Upper lobe of left lung (tissue), 6 donors: Measurements from ENCODE around the gene WWC1. TPM values are rescaled to one million over a fixed set of nuclear protein-coding genes. Genes with fewer than 3 reads are reported as not detected.

Source experiments
- ATAC-seq, 2 donors: fragments of 200-7000 bp; cut with Tn5 transposase; one replicate each; pipeline ENCODE4 v1.9.1; 2022; ENCODE audit warnings: mild to moderate bottlenecking in 2 of 2, moderate library complexity in 2 of 2; ENCODE audit not compliant: low FRiP score in 2 of 2
- DNase-seq, 2 donors: peaks; one replicate each; pipeline ENCODE4 v3.0.0-alpha.2; 2019 to 2020
- H3K27ac ChIP-seq, 4 donors: fragments of 200-600 bp; sonication (generic); one replicate each; pipeline ENCODE4 v1.5.1; 2016 to 2019
- H3K27me3 ChIP-seq, 4 donors: fragments of 200-600 bp; sonication (generic); one replicate each; pipeline ENCODE4 v1.5.1; 2017 to 2019
- H3K36me3 ChIP-seq, 4 donors: fragments of 200-600 bp; sonication (generic); one replicate each; pipeline ENCODE4 v1.5.1; 2016 to 2019
- H3K4me1 ChIP-seq, 4 donors: fragments of 200-600 bp; sonication (generic); one replicate each; pipeline ENCODE4 v1.5.1; 2018 to 2019
- H3K4me3 ChIP-seq, 4 donors: fragments of 200-600 bp; sonication (generic); one replicate each; pipeline ENCODE4 v1.5.1; 2017 to 2019; ENCODE audit warnings: mild to moderate bottlenecking in 2 of 4, moderate library complexity in 1 of 4
- H3K9me3 ChIP-seq, 4 donors: fragments of 200-600 bp; sonication (generic); one replicate each; pipeline ENCODE4 v1.5.1; 2018 to 2019
- EP300 ChIP-seq, 4 donors: sonication (generic); formaldehyde crosslinking; IDR thresholded peaks; one replicate each; pipeline ENCODE4 v1.5.1; 2017; ENCODE audit warnings: antibody characterized with exemption in 4 of 4, control low read depth in 2 of 4
- POLR2A ChIP-seq, 4 donors: fragments of 450-650 bp; IDR thresholded peaks; one replicate each; pipeline ENCODE4 v1.5.1; 2016 to 2017; ENCODE audit warnings: antibody characterized with exemption in 4 of 4, mild to moderate bottlenecking in 2 of 4
- POLR2AphosphoS5 ChIP-seq, 2 donors: sonication (generic); formaldehyde crosslinking; IDR thresholded peaks; one replicate each; pipeline ENCODE4 v1.5.1; 2017; ENCODE audit warnings: antibody characterized with exemption in 2 of 2
- WGBS, 2 donors: methylation state at CpG; one replicate each; pipeline ENCODE4 v1.1.5; 2017 to 2018; 5-methylcytosine and 5-hydroxymethylcytosine counted together
- total RNA-seq, 6 donors: library from RNA; depleted of rRNA in 4 of 6; stranded (reverse); fragments of >200 nt in 4 of 6; gene quantifications; one replicate each; pipeline versions ENCODE4 v1.1.0 to v1.2.1, GENCODE V29; 2016 to 2021
- TF ChIP-seq, protein P1 (sequence below), 6 experiments: fragments of 450-650 bp in 4 of 6; fragments of 200-600 bp in 2 of 6; sonication (generic) in 2 of 6; IDR thresholded peaks; one replicate each; pipeline ENCODE4 v1.5.1; 2016 to 2019; ENCODE audit warnings: antibody characterized with exemption in 6 of 6
- donor health status: DM: no; HTN: no; CAD: no; lungs with moderate emphysema.
- donor health status: DM: no; HTN: yes; CAD: no; lungs with severe emphysema.

Gene WWC1
- total RNA-seq, 6 donors from 2014 or later = 64.9 to 99.1 (median 86.4) TPM

DNA sequence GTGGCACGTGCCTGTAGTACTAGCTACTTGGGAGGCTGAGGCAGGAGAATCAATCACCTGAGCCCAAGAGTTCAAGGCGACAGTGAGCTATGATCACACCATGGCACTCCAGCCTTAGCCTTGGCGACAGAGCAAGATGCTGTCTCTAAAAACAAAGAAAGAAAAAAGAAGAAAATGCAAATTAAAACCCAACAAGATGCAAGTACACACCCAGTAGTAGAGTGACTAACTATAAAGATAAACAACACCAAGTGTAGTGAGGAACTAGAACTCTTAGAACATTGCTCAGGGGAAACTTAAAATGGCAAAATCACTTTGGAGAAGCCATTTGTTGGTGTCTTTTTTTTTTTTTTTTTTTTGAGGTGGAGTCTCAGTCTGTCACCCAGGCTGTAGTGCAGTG is 160.1 kb downstream of the WWC1 start:
- Histone ChIP-seq H3K4me1 (no peaks in the 10 kb centered on the region), H3K4me3 (no peak overlapping the region), H3K27ac (no peak overlapping the region), H3K27me3 (no peaks in the 10 kb centered on the region), H3K9me3 (no peaks in the 10 kb centered on the region), H3K36me3 (peaks cover 0 to 22% (median 10%) of the 10 kb centered on the region in 4 donors)
- no peak for TF ChIP-seq POLR2A (IDR thresholded peaks at IDR 0.05)
- TF ChIP-seq EP300 (IDR thresholded peaks at IDR 0.05) = no peak
- TF ChIP-seq, protein P1, sequence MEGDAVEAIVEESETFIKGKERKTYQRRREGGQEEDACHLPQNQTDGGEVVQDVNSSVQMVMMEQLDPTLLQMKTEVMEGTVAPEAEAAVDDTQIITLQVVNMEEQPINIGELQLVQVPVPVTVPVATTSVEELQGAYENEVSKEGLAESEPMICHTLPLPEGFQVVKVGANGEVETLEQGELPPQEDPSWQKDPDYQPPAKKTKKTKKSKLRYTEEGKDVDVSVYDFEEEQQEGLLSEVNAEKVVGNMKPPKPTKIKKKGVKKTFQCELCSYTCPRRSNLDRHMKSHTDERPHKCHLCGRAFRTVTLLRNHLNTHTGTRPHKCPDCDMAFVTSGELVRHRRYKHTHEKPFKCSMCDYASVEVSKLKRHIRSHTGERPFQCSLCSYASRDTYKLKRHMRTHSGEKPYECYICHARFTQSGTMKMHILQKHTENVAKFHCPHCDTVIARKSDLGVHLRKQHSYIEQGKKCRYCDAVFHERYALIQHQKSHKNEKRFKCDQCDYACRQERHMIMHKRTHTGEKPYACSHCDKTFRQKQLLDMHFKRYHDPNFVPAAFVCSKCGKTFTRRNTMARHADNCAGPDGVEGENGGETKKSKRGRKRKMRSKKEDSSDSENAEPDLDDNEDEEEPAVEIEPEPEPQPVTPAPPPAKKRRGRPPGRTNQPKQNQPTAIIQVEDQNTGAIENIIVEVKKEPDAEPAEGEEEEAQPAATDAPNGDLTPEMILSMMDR (IDR thresholded peaks at IDR 0.05) = no peak
- no peak for TF ChIP-seq POLR2AphosphoS5 (IDR thresholded peaks at IDR 0.05)
- DNase-seq (no peak), ATAC-seq (no peak)
- WGBS, 2 donors = 84 to 92% methylated on average over 3 of the region's 3 CpGs

DNA sequence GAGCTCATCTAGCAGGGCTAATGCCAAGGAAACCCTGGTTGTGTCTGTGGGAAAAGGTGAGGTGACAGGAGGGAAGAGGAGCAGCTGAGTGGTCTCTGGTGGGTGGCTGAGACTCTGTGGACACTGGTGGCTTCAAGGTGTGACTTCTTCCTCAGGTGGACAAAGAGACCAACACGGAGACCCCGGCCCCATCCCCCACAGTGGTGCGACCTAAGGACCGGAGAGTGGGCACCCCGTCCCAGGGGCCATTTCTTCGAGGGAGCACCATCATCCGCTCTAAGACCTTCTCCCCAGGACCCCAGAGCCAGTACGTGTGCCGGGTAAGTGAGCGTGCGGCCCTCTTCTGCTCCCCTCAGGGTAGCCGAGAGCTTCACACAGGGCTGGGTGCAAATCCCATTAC is 163.8 kb downstream of the WWC1 start:
- DNase-seq (no peak), ATAC-seq (no peak)
- TF ChIP-seq POLR2AphosphoS5 (IDR thresholded peaks at IDR 0.05) (no peak), POLR2A (IDR thresholded peaks at IDR 0.05) (no peak), EP300 (IDR thresholded peaks at IDR 0.05) (no peak)
- TF ChIP-seq, protein P1 (IDR thresholded peaks at IDR 0.05) = no peak
- H3K27ac ChIP-seq = no peak overlapping the region
- no peaks in the 10 kb centered on the region for H3K27me3 ChIP-seq
- 90 to 93% methylated on average over 6 to 12 of the region's 12 CpGs for WGBS, 2 donors
- no peaks in the 10 kb centered on the region for H3K9me3 ChIP-seq
- H3K36me3 ChIP-seq = peaks cover 0 to 35% (median 16%) of the 10 kb centered on the region in 4 donors
- H3K4me1 ChIP-seq = no peaks in the 10 kb centered on the region
- no peak overlapping the region for H3K4me3 ChIP-seq

DNA sequence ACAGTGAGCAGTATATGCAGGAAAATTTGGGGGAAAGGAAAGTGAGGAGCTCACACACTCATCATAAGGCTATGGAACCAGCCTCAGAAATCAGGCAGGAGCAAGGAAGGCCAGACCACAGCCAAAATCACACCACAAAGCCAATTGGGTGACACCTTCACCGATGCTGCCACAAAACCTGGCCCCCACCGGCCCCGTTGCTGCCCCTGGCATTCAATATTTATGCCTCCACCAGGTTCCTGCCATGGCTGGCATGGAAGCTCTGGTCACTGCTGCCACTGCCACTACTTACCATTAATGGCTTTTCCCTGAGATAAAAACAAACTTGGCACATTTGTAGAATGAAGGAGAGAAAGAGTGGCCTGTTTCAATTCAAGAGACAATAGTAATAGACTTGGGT is 166.1 kb downstream of the WWC1 start:
- no peak for DNase-seq
- WGBS, 2 donors = 93 to 94% methylated on average over 3 of the region's 3 CpGs
- ATAC-seq = no peak
- Histone ChIP-seq H3K9me3 (no peaks in the 10 kb centered on the region), H3K27ac (no peak overlapping the region), H3K4me3 (no peak overlapping the region), H3K27me3 (no peaks in the 10 kb centered on the region), H3K36me3 (peaks cover 0 to 32% (median 19%) of the 10 kb centered on the region in 4 donors), H3K4me1 (no peaks in the 10 kb centered on the region)
- TF ChIP-seq EP300 (IDR thresholded peaks at IDR 0.05) = no peak

DNA sequence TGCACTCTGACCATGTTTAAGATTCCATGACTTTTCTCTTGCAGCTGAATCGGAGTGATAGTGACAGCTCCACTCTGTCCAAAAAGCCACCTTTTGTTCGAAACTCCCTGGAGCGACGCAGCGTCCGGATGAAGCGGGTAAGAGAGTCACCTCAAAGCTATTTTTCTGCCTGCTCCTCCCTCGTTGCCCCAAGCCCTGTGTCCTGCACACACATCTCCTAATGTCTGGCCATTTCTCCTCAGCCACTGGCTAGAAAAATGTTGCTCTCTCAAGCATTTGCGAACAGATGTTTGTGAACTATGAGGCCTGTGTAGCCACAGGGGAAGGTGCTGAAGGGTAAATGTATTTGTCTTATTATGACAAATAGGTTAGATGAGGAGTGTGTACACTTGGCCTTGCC is 169.2 kb downstream of the WWC1 start:
- H3K4me3 ChIP-seq = no peak overlapping the region
- ATAC-seq (no peak), DNase-seq (no peak)
- 91 to 93% methylated on average over 9 of the region's 9 CpGs for whole genome bisulfite sequencing, 2 donors
- H3K27me3 ChIP-seq = no peaks in the 10 kb centered on the region
- no peak overlapping the region for H3K27ac ChIP-seq
- no peaks in the 10 kb centered on the region for H3K4me1 ChIP-seq
- TF ChIP-seq POLR2A (IDR thresholded peaks at IDR 0.05) (no peak), EP300 (IDR thresholded peaks at IDR 0.05) (no peak), POLR2AphosphoS5 (IDR thresholded peaks at IDR 0.05) (no peak)
- TF ChIP-seq, protein P1 (IDR thresholded peaks at IDR 0.05) = no peak
- H3K36me3 ChIP-seq = peaks cover 0 to 28% (median 10%) of the 10 kb centered on the region in 4 donors
- no peaks in the 10 kb centered on the region for H3K9me3 ChIP-seq

DNA sequence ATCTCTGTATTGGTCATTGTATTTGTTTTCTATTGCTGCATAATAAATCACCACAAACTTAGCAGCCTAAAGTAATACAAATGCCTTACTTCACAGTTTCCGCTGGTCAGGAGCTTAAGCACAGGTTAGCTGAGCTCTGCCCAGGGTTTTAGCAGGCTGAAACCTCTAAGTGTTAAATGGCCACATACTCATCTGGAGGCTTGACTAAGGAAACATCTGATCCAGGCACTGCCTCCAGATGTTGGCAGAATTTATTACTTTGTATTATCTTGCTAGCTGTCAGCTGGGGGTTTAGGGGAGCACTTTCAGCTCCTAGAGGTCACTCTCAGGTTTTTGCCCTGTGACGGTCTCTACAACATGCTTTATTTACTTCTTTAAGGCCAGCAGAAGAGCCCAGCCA is 171.6 kb downstream of the WWC1 start:
- WGBS, 2 donors = 97% methylated on average over 2 of the region's 2 CpGs
- TF ChIP-seq POLR2AphosphoS5 (IDR thresholded peaks at IDR 0.05) (no peak), EP300 (IDR thresholded peaks at IDR 0.05) (no peak), POLR2A (IDR thresholded peaks at IDR 0.05) (no peak)
- Histone ChIP-seq H3K36me3 (peaks cover 0 to 23% (median 9%) of the 10 kb centered on the region in 4 donors), H3K27ac (no peak overlapping the region), H3K27me3 (no peaks in the 10 kb centered on the region), H3K4me3 (no peak overlapping the region), H3K9me3 (no peaks in the 10 kb centered on the region), H3K4me1 (no peaks in the 10 kb centered on the region)
- DNase-seq = no peak
- ATAC-seq = no peak

DNA sequence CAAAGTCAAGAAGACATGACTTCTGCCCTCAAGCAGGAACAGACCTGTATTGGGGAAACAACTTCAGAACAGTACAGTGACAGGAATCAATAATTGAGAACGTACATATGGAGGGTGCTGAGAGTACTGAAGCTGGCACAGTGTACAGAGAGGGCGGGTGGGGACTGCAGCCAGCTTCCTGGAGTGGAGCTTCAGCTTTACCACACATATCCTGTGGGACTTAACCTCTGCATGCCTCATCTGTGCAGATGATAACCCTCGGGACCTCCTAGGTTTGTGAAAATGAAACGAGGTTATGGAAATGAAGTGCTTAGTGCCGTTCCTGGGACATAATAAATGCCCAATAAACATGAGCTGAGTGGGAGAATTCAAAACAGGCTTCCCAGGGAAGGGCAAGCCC is 172.8 kb downstream of the WWC1 start:
- no peaks in the 10 kb centered on the region for H3K4me1 ChIP-seq
- TF ChIP-seq POLR2A (IDR thresholded peaks at IDR 0.05) = no peak
- TF ChIP-seq POLR2AphosphoS5 (IDR thresholded peaks at IDR 0.05) = no peak
- no peak for TF ChIP-seq EP300 (IDR thresholded peaks at IDR 0.05)
- TF ChIP-seq, protein P1 (IDR thresholded peaks at IDR 0.05) = no peak
- no peaks in the 10 kb centered on the region for H3K9me3 ChIP-seq
- DNase-seq = no peak
- 38% methylated on average over 5 of the region's 5 CpGs for WGBS, 2 donors
- ATAC-seq = no peak
- no peak overlapping the region for H3K27ac ChIP-seq
- H3K27me3 ChIP-seq = no peaks in the 10 kb centered on the region
- H3K36me3 ChIP-seq = peaks cover 0 to 23% (median 9%) of the 10 kb centered on the region in 4 donors
- no peak overlapping the region for H3K4me3 ChIP-seq
